ENCODE results near the gene VPS13D.

VPS13D gene

DNA sequence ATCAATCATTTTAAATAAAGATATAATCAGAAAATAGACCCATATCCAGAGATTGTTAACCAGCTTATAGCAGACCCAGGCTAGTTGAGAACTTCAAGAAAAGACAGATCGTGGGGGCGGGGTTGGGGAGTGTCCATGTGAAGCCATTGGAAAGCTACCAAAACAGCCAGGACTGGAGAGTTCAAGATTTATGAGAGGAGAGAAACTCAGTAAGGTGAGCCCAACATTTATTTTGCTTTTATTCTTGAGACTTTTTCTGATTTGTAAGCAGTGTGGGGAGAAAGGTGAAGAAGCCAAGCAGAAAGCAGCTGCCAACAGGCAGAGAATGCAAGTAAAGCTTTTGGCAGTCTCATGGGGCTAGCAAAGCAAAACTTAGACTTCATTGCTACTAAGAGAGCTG, 179.9 kb downstream of the VPS13D start:
- H3K4me1 ChIP-seq (ENCODE audit: insufficient read depth, low read length), result peaks cover 4% of the 10 kb centered on the region; the same call in 1 of the 2 replicates

DNA sequence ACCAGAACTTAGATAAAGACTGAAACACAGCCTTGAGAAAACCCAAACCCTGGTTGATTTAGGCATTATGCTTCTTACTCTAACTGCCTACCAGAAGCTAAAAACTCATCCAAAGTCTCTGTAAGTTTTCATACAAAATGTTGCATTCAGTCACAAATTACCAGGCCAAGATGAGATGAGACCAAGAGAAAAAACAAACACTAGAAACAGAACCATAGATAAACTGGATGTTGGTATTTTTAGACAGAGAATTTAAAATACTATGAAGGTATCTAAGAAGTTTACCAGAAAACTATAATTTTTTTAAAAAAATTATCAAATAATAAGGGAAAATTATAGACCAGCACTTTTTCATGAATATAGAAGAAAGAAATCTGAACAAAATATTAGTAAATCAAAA, 180.5 kb downstream of the VPS13D start:
- H3K36me3 ChIP-seq (ENCODE audit: insufficient read depth, low read length), result peaks cover 14% of the 10 kb centered on the region
- H3K4me3 ChIP-seq (ENCODE audit: low read length), result no peak overlapping the region
- no peak overlapping the region for H3K9ac ChIP-seq (ENCODE audit: low read depth, low read length)
- H3K27ac ChIP-seq (ENCODE audit: low read depth, low read length), result no peak overlapping the region
- no peaks in the 10 kb centered on the region for H3K27me3 ChIP-seq (ENCODE audit: insufficient read depth, low read length)
- peaks cover 4% of the 10 kb centered on the region; the same call in 1 of the 2 replicates for H3K4me1 ChIP-seq (ENCODE audit: insufficient read depth, low read length)
- peaks cover 16% of the 10 kb centered on the region for H3K9me3 ChIP-seq (ENCODE audit: insufficient read depth, low read depth, low read length)

More for the DNA sequence above, 179.9 kb downstream of the VPS13D start:
- Histone ChIP-seq H3K27me3 (ENCODE audit: insufficient read depth, low read length) (no peaks in the 10 kb centered on the region), H3K27ac (ENCODE audit: low read depth, low read length) (no peak overlapping the region), H3K9ac (ENCODE audit: low read depth, low read length) (no peak overlapping the region), H3K36me3 (ENCODE audit: insufficient read depth, low read length) (peaks cover 21% of the 10 kb centered on the region), H3K4me3 (ENCODE audit: low read length) (no peak overlapping the region), H3K9me3 (ENCODE audit: insufficient read depth, low read depth, low read length) (peaks cover 16% of the 10 kb centered on the region)
- 93% methylated on average over 2 of the region's 2 CpGs for WGBS

DNA sequence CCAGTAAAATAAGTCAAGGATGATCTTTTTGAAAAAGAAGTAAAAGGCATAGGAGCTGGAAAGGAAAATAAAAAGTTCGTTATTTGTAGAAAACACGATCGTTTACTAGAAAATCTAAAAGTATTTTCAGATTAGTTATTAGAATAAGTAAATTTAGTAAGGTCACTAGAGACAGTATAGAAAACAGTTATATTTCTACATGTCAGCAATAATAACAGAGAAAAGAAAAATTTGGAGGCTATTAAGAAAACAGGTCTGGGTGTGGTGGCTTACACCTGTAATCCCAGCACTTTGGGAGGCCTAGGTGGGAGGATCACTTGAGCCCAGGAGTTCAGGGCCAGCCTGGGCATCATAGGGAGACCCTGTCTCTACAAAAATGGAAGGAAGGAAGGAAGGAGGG, 181.3 kb downstream of the VPS13D start:
- H3K27me3 ChIP-seq (ENCODE audit: insufficient read depth, low read length), result no peaks in the 10 kb centered on the region
- H3K36me3 ChIP-seq (ENCODE audit: insufficient read depth, low read length), result peaks cover 16% of the 10 kb centered on the region
- 89% methylated on average over 3 of the region's 3 CpGs for WGBS

DNA sequence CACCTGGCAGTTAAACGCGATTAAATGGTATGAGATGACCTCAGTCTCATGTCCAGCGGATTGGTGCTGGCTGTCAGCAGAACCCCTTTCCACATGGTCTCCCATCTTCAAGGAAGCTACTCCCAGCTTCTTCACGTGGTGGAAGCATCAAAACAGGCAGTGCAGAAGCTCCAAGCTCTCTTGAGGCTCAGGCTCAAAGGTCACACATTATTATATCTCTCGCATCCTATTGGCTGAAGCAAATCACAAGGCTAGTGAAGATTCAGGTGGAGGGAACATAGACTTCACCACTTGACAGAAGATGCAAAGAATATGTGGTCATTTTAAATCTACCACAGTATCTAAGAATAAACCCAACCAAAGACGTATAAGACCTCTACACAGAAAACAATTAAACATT, 181.9 kb downstream of the VPS13D start:
- WGBS, result 92% methylated on average over 6 of the region's 6 CpGs

More for the DNA sequence above, 181.3 kb downstream of the VPS13D start:
- Histone ChIP-seq H3K9me3 (ENCODE audit: insufficient read depth, low read depth, low read length) (peaks cover 16% of the 10 kb centered on the region), H3K27ac (ENCODE audit: low read depth, low read length) (no peak overlapping the region), H3K4me3 (ENCODE audit: low read length) (no peak overlapping the region), H3K9ac (ENCODE audit: low read depth, low read length) (no peak overlapping the region), H3K4me1 (ENCODE audit: insufficient read depth, low read length) (peaks cover 3% of the 10 kb centered on the region; the same call in 1 of the 2 replicates)

DNA sequence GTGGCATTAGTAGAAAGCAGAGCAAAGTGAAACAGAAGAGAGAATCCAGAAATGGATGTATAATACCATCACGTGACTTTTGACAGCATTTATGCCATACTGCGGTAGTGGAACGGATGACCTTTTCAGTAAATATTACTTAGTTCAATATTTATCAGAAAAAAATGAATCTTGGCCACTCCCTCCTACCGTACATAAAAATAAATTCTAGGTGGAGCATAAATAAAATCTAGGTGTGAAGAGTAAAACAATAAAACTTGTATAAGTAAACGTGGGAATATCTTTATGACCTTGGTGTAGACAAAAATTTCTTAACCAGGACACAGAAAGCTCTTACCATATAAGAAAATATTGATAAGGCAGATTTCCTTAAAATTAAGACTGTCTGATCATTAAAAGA, 182.6 kb downstream of the VPS13D start:
- Histone ChIP-seq H3K27me3 (ENCODE audit: insufficient read depth, low read length) (no peaks in the 10 kb centered on the region), H3K4me1 (ENCODE audit: insufficient read depth, low read length) (no peaks in the 10 kb centered on the region), H3K9me3 (ENCODE audit: insufficient read depth, low read depth, low read length) (peaks cover 16% of the 10 kb centered on the region), H3K36me3 (ENCODE audit: insufficient read depth, low read length) (peaks cover 29% of the 10 kb centered on the region), H3K4me3 (ENCODE audit: low read length) (no peak overlapping the region), H3K9ac (ENCODE audit: low read depth, low read length) (no peak overlapping the region), H3K27ac (ENCODE audit: low read depth, low read length) (no peak overlapping the region)
- 82% methylated on average over 1 of the region's 5 CpGs for WGBS

More for the DNA sequence above, 181.9 kb downstream of the VPS13D start:
- Histone ChIP-seq H3K4me1 (ENCODE audit: insufficient read depth, low read length) (no peaks in the 10 kb centered on the region), H3K9me3 (ENCODE audit: insufficient read depth, low read depth, low read length) (peaks cover 16% of the 10 kb centered on the region), H3K27me3 (ENCODE audit: insufficient read depth, low read length) (no peaks in the 10 kb centered on the region), H3K9ac (ENCODE audit: low read depth, low read length) (no peak overlapping the region), H3K36me3 (ENCODE audit: insufficient read depth, low read length) (peaks cover 22% of the 10 kb centered on the region), H3K4me3 (ENCODE audit: low read length) (no peak overlapping the region), H3K27ac (ENCODE audit: low read depth, low read length) (no peak overlapping the region)

DNA sequence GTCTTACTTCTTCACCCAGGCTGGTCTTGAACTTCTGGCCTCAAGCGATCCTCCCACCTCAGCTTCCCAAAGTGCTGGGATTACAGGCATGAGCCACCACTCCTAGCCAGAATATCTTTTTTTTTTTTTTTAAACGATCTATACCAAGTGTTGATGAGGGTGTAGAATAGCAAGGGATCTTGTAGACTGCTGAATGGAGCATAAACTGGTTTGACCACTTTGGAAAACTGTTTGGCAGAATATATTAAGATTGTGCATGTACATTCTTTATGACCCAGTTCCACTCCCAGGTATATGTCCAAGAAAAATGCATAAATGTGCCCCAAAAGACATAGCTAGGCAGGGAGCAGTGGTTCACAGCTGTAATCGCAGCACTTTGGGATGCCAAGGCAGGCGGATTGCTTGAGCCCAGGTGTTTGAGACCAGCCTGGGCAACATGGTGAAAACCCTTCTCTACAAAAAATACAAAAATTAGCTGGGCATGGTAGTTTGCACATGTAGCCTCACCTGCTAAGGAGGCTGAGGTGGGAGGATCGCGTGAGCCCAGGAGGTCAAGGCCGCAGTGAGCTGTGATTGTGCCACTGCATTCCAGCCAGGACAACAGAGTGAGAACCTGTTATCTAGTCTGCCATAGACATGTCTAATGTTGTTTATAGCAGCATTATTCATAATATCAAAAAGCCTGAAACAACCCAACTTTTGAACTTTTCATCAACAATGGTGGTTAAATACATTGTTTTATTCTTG, 184.0 kb downstream of the VPS13D start:
- no peaks in the 10 kb centered on the region for H3K4me1 ChIP-seq (ENCODE audit: insufficient read depth, low read length)
- peaks cover 35% of the 10 kb centered on the region for H3K36me3 ChIP-seq (ENCODE audit: insufficient read depth, low read length)
- no peaks in the 10 kb centered on the region for H3K27me3 ChIP-seq (ENCODE audit: insufficient read depth, low read length)
- no peak overlapping the region for H3K9ac ChIP-seq (ENCODE audit: low read depth, low read length)
- H3K4me3 ChIP-seq (ENCODE audit: low read length), result no peak overlapping the region
- H3K9me3 ChIP-seq (ENCODE audit: insufficient read depth, low read depth, low read length), result peaks cover 16% of the 10 kb centered on the region
- WGBS, result 98% methylated on average over 7 of the region's 7 CpGs
- H3K27ac ChIP-seq (ENCODE audit: low read depth, low read length), result no peak overlapping the region

DNA sequence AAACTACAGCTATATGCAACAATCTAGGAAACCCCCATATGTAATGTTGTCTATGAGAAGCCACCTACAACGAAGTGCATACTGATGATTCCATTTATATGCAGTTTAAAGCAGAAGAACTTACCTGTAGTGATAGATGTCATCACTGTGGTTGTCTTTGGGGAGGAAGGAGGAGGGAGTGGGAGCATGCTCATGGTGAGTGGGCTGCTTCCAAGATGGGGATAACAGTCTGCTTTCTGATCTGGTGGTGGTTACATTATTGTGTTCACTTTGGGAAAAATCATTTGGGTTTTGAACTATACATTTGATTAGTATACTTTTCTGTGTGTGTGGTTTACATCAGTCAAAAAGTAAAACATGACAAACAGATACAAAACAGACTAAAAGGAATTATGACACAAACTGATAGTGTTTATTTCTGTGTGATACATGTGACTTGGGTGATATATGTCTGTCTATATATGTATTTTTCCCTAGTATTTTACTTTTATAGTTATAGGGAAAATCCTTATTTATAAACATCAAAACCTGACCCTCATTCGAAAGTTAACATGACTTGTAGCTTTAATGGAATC, 184.7 kb downstream of the VPS13D start:
- H3K9ac ChIP-seq (ENCODE audit: low read depth, low read length), result no peak overlapping the region
- peaks cover 35% of the 10 kb centered on the region for H3K36me3 ChIP-seq (ENCODE audit: insufficient read depth, low read length)
- no peaks in the 10 kb centered on the region for H3K4me1 ChIP-seq (ENCODE audit: insufficient read depth, low read length)
- H3K27ac ChIP-seq (ENCODE audit: low read depth, low read length), result no peak overlapping the region
- H3K9me3 ChIP-seq (ENCODE audit: insufficient read depth, low read depth, low read length), result peaks cover 14% of the 10 kb centered on the region
- H3K4me3 ChIP-seq (ENCODE audit: low read length), result no peak overlapping the region
- WGBS, result 96% methylated on average over 2 of the region's 2 CpGs
- H3K27me3 ChIP-seq (ENCODE audit: insufficient read depth, low read length), result no peaks in the 10 kb centered on the region

DNA sequence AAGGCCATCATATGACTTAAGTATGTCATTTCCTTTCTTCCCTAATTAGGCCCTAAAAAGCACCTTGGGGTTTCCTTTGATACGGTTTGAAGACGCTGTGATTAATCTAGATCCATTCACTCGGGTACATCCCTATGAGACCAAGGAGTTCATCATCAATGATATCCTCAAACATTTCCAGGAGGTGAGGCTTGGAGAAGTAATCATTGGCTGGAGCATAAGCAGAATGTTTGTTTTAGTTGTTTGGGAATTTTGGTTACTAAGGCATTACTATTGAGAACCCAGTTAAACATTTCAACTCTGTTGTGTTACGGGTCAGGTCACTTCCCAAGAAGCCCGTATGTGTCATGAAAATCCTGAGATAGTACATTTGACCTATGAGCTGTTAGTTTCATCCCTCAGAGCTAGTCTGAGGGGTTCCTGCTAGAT, 185.2 kb downstream of the VPS13D start:
- Histone ChIP-seq H3K9ac (ENCODE audit: low read depth, low read length) (no peak overlapping the region), H3K27ac (ENCODE audit: low read depth, low read length) (no peak overlapping the region), H3K27me3 (ENCODE audit: insufficient read depth, low read length) (no peaks in the 10 kb centered on the region), H3K36me3 (ENCODE audit: insufficient read depth, low read length) (peaks cover 31% of the 10 kb centered on the region), H3K4me3 (ENCODE audit: low read length) (no peak overlapping the region), H3K4me1 (ENCODE audit: insufficient read depth, low read length) (no peaks in the 10 kb centered on the region), H3K9me3 (ENCODE audit: insufficient read depth, low read depth, low read length) (peaks cover 9% of the 10 kb centered on the region)
- whole genome bisulfite sequencing, result 99% methylated on average over 5 of the region's 5 CpGs

DNA sequence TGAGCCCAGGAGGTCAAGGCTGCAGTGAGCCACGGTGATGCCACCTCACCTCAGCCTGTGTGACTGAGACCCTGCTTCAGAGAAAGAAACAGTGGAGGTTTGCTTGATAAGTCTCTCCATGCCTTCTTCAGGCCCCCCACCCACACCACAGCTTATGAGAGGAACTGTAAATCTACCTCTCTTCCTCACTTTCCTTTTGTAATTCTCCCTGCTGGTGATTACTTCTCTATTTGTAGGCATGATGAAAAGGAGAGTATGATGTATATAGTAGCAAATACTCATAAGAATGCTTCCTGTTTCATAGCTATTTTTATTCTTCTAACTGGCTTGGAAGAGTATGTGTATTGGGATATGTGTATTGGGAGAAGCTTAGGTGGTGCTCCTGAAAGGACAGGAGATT, 186.3 kb downstream of the VPS13D start:
- H3K36me3 ChIP-seq (ENCODE audit: insufficient read depth, low read length), result peaks cover 24% of the 10 kb centered on the region
- no peak overlapping the region for H3K4me3 ChIP-seq (ENCODE audit: low read length)
- no peak overlapping the region for H3K9ac ChIP-seq (ENCODE audit: low read depth, low read length)
- WGBS, result 94% methylated on average over 1 of the region's 1 CpG
- H3K4me1 ChIP-seq (ENCODE audit: insufficient read depth, low read length), result no peaks in the 10 kb centered on the region
- H3K9me3 ChIP-seq (ENCODE audit: insufficient read depth, low read depth, low read length), result no peaks in the 10 kb centered on the region
- no peaks in the 10 kb centered on the region for H3K27me3 ChIP-seq (ENCODE audit: insufficient read depth, low read length)
- H3K27ac ChIP-seq (ENCODE audit: low read depth, low read length), result no peak overlapping the region

DNA sequence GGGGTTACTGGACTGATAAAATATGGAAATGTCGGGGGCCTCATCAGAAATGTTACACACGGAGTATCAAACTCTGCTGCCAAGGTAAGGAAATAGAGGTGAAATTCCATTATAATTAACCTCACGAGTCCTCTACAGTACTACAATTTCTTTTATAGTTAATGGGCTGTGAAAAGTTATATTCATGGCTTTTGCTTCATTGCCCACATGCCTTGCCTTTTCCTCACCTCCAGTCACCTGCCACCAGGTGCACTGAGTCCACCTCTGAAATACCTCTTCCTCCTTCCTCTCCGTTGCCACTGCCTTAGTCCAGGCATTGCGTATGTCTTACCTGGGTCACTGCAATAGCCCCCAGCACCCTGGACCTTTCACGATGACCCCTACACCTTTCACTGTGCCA, 186.9 kb downstream of the VPS13D start:
- Histone ChIP-seq H3K4me3 (ENCODE audit: low read length) (no peak overlapping the region), H3K9ac (ENCODE audit: low read depth, low read length) (no peak overlapping the region), H3K27me3 (ENCODE audit: insufficient read depth, low read length) (no peaks in the 10 kb centered on the region), H3K9me3 (ENCODE audit: insufficient read depth, low read depth, low read length) (no peaks in the 10 kb centered on the region), H3K36me3 (ENCODE audit: insufficient read depth, low read length) (peaks cover 24% of the 10 kb centered on the region), H3K4me1 (ENCODE audit: insufficient read depth, low read length) (no peaks in the 10 kb centered on the region), H3K27ac (ENCODE audit: low read depth, low read length) (no peak overlapping the region)
- WGBS, result 92% methylated on average over 5 of the region's 6 CpGs

DNA sequence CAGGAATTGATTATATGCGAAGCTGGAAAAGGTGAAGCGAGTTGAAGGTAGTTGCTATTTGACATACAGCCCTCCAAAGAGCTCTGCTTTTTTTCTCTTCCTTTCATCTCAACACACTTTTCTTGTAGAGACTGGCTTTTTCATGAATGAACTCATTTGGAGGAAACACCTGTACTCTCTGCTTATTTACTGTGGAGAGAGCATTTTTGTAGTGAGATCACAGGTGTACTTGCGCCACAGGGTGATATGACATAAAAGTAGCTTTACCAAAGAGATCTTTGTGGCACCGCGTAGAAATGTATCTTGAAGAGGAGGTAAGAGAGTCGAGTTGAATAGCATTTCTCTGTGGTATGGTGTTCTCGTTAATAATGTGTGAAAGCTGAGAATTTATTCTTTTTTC, 187.6 kb downstream of the VPS13D start:
- H3K4me1 ChIP-seq (ENCODE audit: insufficient read depth, low read length), result no peaks in the 10 kb centered on the region
- WGBS, result 97% methylated on average over 6 of the region's 7 CpGs

More for the DNA sequence above, 187.6 kb downstream of the VPS13D start:
- no peak overlapping the region for H3K4me3 ChIP-seq (ENCODE audit: low read length)
- H3K9ac ChIP-seq (ENCODE audit: low read depth, low read length), result no peak overlapping the region
- no peaks in the 10 kb centered on the region for H3K27me3 ChIP-seq (ENCODE audit: insufficient read depth, low read length)
- no peaks in the 10 kb centered on the region for H3K9me3 ChIP-seq (ENCODE audit: insufficient read depth, low read depth, low read length)
- peaks cover 24% of the 10 kb centered on the region for H3K36me3 ChIP-seq (ENCODE audit: insufficient read depth, low read length)
- H3K27ac ChIP-seq (ENCODE audit: low read depth, low read length), result no peak overlapping the region

All from HUES64 (cell line).